NB4 (cell line): ENCODE data around the gene CBX2.

Experiments used
- CTCF ChIP-seq: IDR thresholded peaks from one replicate; pipeline ENCODE4 v1.5.1; 2012; ENCODE audit warnings: low read depth, low read length
- MYC ChIP-seq: IDR thresholded peaks from 2 replicates; pipeline ENCODE4 v1.6.1; 2011; ENCODE audit warnings: low read depth, low read length
- POLR2A ChIP-seq: IDR thresholded peaks from 2 replicates; pipeline ENCODE4 v1.6.1; 2011; ENCODE audit warnings: mild to moderate bottlenecking; ENCODE audit not compliant: insufficient read length; ENCODE audit errors: extremely low read depth

GRCh38 chr17:79748295-79749099 lies 29.5 kb upstream of the CBX2 start:
- no peak for TF ChIP-seq MYC
- TF ChIP-seq CTCF, result no peak
- no peak for TF ChIP-seq POLR2A
